Natural killer cell (primary cell): Measurements from ENCODE around the gene FRMPD1. TPM values are rescaled to one million over a fixed set of nuclear protein-coding genes. Genes with fewer than 3 reads are reported as not detected.

Source experiments
- ATAC-seq, 3 donors: fragments of 150-1000 bp in 2 of 3; fragments of 200-7000 bp in 1 of 3; cut with Tn5 transposase; 1 replicate in 1 of 3; 2 replicates in 2 of 3; pipeline ENCODE4 v1.10.0; 2021; ENCODE audit warnings: mild to moderate bottlenecking in 2 of 3, moderate library complexity in 2 of 3
- DNase-seq, 2 donors: peaks; one replicate each; pipeline versions ENCODE4 v3.0.0 to v3.0.0-alpha.2; 2013 to 2021; ENCODE audit warnings: mixed read lengths in 1 of 2
- H3K27ac ChIP-seq: one replicate; pipeline ENCODE4 v1.5.1; 2013; ENCODE audit warnings: mild to moderate bottlenecking, low read length
- H3K27me3 ChIP-seq: one replicate; pipeline ENCODE4 v1.6.1; 2013; ENCODE audit warnings: low read length; ENCODE audit not compliant: control insufficient read depth, insufficient read depth
- H3K36me3 ChIP-seq: one replicate; pipeline ENCODE4 v1.6.1; 2013; ENCODE audit warnings: low read length; ENCODE audit not compliant: control insufficient read depth, insufficient read depth
- H3K4me1 ChIP-seq: one replicate; pipeline ENCODE4 v1.6.1; 2013; ENCODE audit warnings: low read length; ENCODE audit not compliant: control insufficient read depth, insufficient read depth
- H3K4me3 ChIP-seq: one replicate; pipeline ENCODE4 v1.5.1; 2013; ENCODE audit warnings: low read length
- H3K9me3 ChIP-seq: one replicate; pipeline ENCODE4 v1.6.1; 2013; ENCODE audit warnings: low read length; ENCODE audit not compliant: control insufficient read depth, insufficient read depth
- H3K27ac Mint-ChIP-seq, 2 donors: one replicate each; pipeline ENCODE4 v1.8.0; 2022; ENCODE audit warnings: mild to moderate bottlenecking in 2 of 2, mixed read lengths in 2 of 2, moderate library complexity in 1 of 2
- H3K27me3 Mint-ChIP-seq, 2 donors: one replicate each; pipeline ENCODE4 v1.8.0; 2022; ENCODE audit warnings: low read depth in 2 of 2, mixed read lengths in 2 of 2
- H3K36me3 Mint-ChIP-seq: one replicate; pipeline ENCODE4 v1.8.0; 2022; ENCODE audit warnings: mixed read lengths
- H3K4me1 Mint-ChIP-seq, 2 donors: one replicate each; pipeline ENCODE4 v1.8.0; 2022; ENCODE audit warnings: mixed read lengths in 2 of 2
- H3K4me3 Mint-ChIP-seq: one replicate; pipeline ENCODE4 v1.8.0; 2022; ENCODE audit warnings: mild to moderate bottlenecking, moderate library complexity, mixed read lengths
- H3K9me3 Mint-ChIP-seq, 2 donors: one replicate each; pipeline ENCODE4 v1.8.0; 2022; ENCODE audit warnings: mixed read lengths in 2 of 2
- WGBS: methylation state at CpG from one replicate; pipeline ENCODE4 v1.1.7; 2013; ENCODE audit warnings: missing lambda C conversion rate; ENCODE audit not compliant: insufficient coverage; 5-methylcytosine and 5-hydroxymethylcytosine counted together
- intact Hi-C: fragments of 100-400 bp; cut with micrococcal nuclease; formaldehyde crosslinking; loops from one replicate; pipeline ENCODE4 v1.14.2; 2022
- total RNA-seq, 4 donors: library from RNA; stranded (reverse); fragments of 120-200 nt in 1 of 4; gene quantifications; one replicate each; pipeline versions ENCODE4 v1.2.3 to v1.2.4, GENCODE V29; 2013 to 2022
- TF ChIP-seq, protein P1 (sequence below): fragments of 200-600 bp; IDR thresholded peaks from one replicate; pipeline ENCODE4 v1.8.0; 2022; ENCODE audit warnings: antibody characterized with exemption

Gene FRMPD1
- total RNA-seq, 3 donors from 2014 or later (not counting 1 experiment from before 2014, with no cell fraction given), result not detected

DNA sequence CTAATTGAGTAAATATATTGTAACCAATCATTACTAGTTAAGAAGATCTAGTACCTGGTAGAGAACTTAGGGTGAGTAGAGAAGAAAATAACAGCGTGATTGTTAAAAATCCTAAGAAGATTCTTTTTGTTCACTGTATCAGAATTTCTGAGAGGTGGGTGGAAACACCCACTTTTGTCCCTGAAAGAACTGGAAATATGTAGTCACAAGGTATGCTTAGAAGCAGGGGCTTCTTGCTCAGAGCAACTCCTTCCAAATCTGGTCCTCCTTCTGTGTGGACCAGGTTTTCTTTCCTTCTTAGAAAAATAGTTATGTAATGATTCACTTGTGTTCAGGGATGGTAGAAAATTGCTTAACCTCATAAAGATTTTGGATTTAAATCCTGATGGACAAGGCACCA, 46.5 kb upstream of the FRMPD1 start:
- no peaks in the 10 kb centered on the region for H3K9me3 ChIP-seq
- H3K27ac ChIP-seq, result no peak overlapping the region
- Mint-ChIP-seq H3K27me3 (peaks cover 28 to 38% of the 10 kb centered on the region in 2 donors), H3K27ac (no peak overlapping the region), H3K36me3 (no peaks in the 10 kb centered on the region), H3K9me3 (no peaks in the 10 kb centered on the region), H3K4me3 (no peak overlapping the region), H3K4me1 (no peaks in the 10 kb centered on the region)
- intact Hi-C loops, result no loop called here
- H3K4me1 ChIP-seq, result no peaks in the 10 kb centered on the region
- TF ChIP-seq, protein P1, sequence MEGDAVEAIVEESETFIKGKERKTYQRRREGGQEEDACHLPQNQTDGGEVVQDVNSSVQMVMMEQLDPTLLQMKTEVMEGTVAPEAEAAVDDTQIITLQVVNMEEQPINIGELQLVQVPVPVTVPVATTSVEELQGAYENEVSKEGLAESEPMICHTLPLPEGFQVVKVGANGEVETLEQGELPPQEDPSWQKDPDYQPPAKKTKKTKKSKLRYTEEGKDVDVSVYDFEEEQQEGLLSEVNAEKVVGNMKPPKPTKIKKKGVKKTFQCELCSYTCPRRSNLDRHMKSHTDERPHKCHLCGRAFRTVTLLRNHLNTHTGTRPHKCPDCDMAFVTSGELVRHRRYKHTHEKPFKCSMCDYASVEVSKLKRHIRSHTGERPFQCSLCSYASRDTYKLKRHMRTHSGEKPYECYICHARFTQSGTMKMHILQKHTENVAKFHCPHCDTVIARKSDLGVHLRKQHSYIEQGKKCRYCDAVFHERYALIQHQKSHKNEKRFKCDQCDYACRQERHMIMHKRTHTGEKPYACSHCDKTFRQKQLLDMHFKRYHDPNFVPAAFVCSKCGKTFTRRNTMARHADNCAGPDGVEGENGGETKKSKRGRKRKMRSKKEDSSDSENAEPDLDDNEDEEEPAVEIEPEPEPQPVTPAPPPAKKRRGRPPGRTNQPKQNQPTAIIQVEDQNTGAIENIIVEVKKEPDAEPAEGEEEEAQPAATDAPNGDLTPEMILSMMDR, result no peak
- H3K27me3 ChIP-seq, result no peaks in the 10 kb centered on the region
- no peaks in the 10 kb centered on the region for H3K36me3 ChIP-seq
- no peak overlapping the region for H3K4me3 ChIP-seq
- DNase-seq, result no peak
- ATAC-seq, result no peak
- 73% methylated on average over 1 of the region's 1 CpG for WGBS

GRCh38 chr9:37608250-37608649, 42.5 kb upstream of the FRMPD1 start:
- no peak overlapping the region for H3K4me3 ChIP-seq
- Mint-ChIP-seq H3K36me3 (no peaks in the 10 kb centered on the region), H3K27ac (no peak overlapping the region), H3K4me3 (no peak overlapping the region), H3K9me3 (no peaks in the 10 kb centered on the region), H3K4me1 (no peaks in the 10 kb centered on the region), H3K27me3 (peaks cover 21 to 26% of the 10 kb centered on the region in 2 donors)
- intact Hi-C loops, result no loop called here
- H3K27ac ChIP-seq, result no peak overlapping the region
- no peaks in the 10 kb centered on the region for H3K4me1 ChIP-seq
- no peak for ATAC-seq
- no peak for DNase-seq
- H3K36me3 ChIP-seq, result no peaks in the 10 kb centered on the region
- H3K27me3 ChIP-seq, result no peaks in the 10 kb centered on the region
- TF ChIP-seq, protein P1, result no peak
- no peaks in the 10 kb centered on the region for H3K9me3 ChIP-seq

DNA sequence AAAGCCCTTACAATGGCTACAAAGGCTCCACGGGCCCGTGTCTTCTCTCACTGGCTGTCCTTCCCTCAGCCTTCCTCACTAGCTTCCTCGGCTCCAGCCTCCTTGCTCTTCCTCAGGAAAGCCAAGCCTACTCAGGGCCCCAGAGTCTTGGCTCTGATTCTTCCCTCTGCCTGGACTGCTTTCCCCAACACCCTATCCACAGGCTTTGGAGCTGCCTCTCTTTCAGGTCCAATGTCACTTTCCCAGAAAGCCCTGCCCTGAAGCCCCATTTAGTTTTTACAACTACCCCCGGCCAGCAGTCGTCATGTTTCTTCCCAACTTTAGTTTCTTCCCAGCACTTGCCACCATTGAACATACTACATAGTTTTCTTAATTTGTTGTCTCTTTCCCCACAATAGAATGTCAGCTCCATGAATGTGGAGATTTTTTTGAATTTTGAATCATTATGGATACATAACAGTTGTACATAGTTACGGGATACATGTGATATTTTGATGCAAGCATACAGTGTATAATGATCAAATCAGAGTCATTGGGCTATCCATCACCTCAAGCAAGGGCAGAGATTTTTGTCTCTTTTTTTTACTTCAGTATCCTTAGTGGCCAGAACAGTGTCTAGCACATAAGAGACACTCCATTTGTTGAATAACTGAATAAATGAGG, 40.9 kb upstream of the FRMPD1 start:
- Mint-ChIP-seq H3K4me3 (no peak overlapping the region), H3K36me3 (no peaks in the 10 kb centered on the region), H3K4me1 (no peaks in the 10 kb centered on the region), H3K9me3 (no peaks in the 10 kb centered on the region), H3K27ac (no peak overlapping the region), H3K27me3 (peaks cover 11 to 25% of the 10 kb centered on the region in 2 donors)
- no peak for DNase-seq
- H3K27me3 ChIP-seq, result no peaks in the 10 kb centered on the region
- H3K4me3 ChIP-seq, result no peak overlapping the region
- ATAC-seq, result no peak
- no peaks in the 10 kb centered on the region for H3K9me3 ChIP-seq
- H3K4me1 ChIP-seq, result no peaks in the 10 kb centered on the region
- no peaks in the 10 kb centered on the region for H3K36me3 ChIP-seq
- WGBS, result 84% methylated on average over 5 of the region's 6 CpGs
- H3K27ac ChIP-seq, result no peak overlapping the region
- TF ChIP-seq, protein P1, result no peak
- intact Hi-C loops, result no loop called here

DNA sequence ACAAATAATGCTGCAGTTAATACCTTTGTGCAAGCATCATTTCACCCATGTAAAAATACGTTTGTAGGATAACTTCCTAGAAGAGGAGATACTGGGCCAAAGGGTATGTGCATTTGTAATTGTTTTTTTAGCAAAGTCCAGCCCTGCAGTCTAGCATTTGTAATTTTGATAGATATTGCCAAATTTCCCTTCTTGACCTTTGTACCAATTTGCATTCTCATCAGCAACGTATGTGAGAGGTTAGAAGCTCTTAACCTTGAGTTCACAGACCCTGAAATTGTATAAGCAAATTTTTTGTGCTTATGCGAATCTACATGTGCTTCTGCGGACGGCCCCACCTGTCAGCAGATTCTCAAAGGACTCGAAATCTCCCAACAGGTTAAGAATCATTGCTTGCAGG, 39.7 kb upstream of the FRMPD1 start:
- ATAC-seq, result no peak
- 86% methylated on average over 6 of the region's 6 CpGs for WGBS
- H3K27ac Mint-ChIP-seq, result no peak overlapping the region
- no peak overlapping the region for H3K27ac ChIP-seq
- no peak for DNase-seq
- intact Hi-C loops, result no loop called here
- no peaks in the 10 kb centered on the region for H3K27me3 ChIP-seq
- no peaks in the 10 kb centered on the region for H3K4me1 ChIP-seq
- no peaks in the 10 kb centered on the region for H3K9me3 Mint-ChIP-seq
- no peak overlapping the region for H3K4me3 Mint-ChIP-seq
- H3K4me1 Mint-ChIP-seq, result no peaks in the 10 kb centered on the region
- peaks cover 11 to 25% of the 10 kb centered on the region in 2 donors for H3K27me3 Mint-ChIP-seq
- H3K9me3 ChIP-seq, result no peaks in the 10 kb centered on the region
- H3K4me3 ChIP-seq, result no peak overlapping the region
- TF ChIP-seq, protein P1, result no peak
- H3K36me3 Mint-ChIP-seq, result no peaks in the 10 kb centered on the region
- H3K36me3 ChIP-seq, result no peaks in the 10 kb centered on the region
